Measurements from ENCODE around the gene CCND1. TPM values are rescaled to one million over a fixed set of nuclear protein-coding genes. Genes with fewer than 3 reads are reported as not detected.

CCND1 gene
- total and polyA plus RNA-seq, 9 of the 15 experiments (the other 6 are each of a cell fraction or from before 2014, with no cell fraction given), result 0.04 to 23.3 (median 3.8) TPM

GRCh38 chr11:69609351-69609750 is 31.6 kb upstream of the CCND1 start (continued):
- TF ChIP-seq ZNF23 (CRISPR knock-in tag; IDR thresholded peaks at IDR 0.05) (no peak), GABPB2 (CRISPR knock-in tag; conservative IDR thresholded peaks at IDR 0.05) (no peak)

DNA sequence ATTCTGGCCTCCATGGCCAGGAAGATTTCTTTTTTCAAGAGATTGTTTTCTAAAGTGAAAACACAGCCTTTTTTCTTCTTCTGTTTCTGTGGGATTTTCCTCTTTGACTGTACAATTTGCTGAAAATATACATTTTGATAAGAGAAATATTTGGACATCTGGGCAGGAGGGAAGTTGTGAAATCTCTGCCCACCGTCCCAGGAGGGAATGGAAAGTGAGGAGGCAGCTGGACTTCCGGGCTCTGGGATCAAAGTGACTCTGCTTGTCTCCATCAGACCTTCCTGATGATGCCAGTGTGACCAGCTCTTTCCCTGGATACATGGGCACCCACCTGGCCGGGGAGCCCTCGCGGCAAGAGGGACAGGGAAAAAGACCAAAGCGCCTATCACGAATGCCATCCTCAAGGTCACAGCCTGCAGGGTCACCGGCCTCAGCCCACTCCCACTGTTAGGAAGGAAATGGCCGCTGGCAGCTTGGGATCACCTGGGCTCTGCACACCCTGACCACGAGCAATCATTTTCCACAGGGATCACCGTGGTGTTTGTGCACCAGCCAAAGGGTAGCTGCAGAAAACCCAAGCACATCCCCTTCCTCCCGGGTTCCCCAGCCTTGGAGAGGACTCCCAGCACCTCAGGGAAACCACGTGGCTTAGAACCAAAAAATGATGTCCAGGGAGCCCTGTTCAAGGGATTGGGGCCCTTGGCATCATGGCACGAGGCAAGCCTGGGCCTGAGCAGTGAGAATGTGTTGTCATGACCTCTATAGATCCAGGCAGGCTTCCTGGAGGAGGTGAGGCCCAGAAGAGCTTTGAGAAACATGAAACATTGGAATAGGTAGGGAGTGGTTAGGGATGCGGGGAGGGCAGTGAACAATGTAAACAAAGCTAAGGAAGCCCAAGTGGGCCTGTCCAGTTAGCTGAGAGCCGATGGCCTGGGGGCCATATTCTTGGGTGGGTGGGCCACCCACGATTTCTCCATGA is 29.1 kb upstream of the CCND1 start:
- no peaks in the 10 kb centered on the region for H3K36me3 ChIP-seq (ENCODE audit: control insufficient read depth, insufficient read depth, low read length)
- H3K4me1 ChIP-seq (replicated peaks in 1 of 2; ENCODE audit: control insufficient read depth in 2 of 2, insufficient read depth in 2 of 2, low read length in 2 of 2), result no peaks in the 10 kb centered on the region
- no peaks in the 10 kb centered on the region for H3K79me2 ChIP-seq (ENCODE audit: control insufficient read depth, insufficient read depth, low read length)
- no TSS peak for BruUV-seq (replicated peaks)
- FAIRE-seq (no peak), ATAC-seq (no peak), DNase-seq (ENCODE audit: extremely low read depth in 1 of 4, low spot score in 3 of 4) (no peak)
- no peaks in the 10 kb centered on the region for H3K9me1 ChIP-seq (ENCODE audit: control insufficient read depth, insufficient read depth, low read length)
- H3K9ac ChIP-seq (ENCODE audit: insufficient read depth in 1 of 2, low read depth in 2 of 2, low read length in 2 of 2), result no peak overlapping the region
- POLR2A ChIA-PET, result no interaction called here
- 6% methylated on average over 17 of the region's 17 CpGs for WGBS (ENCODE audit: insufficient coverage, low coverage, missing lambda C conversion rate)
- H3K4me2 ChIP-seq (ENCODE audit: insufficient read depth, low read length), result no peak overlapping the region
- CTCF ChIA-PET (ENCODE audit: low intra/inter-chr PET ratio), result interaction anchor here (0.7 kb wide), 1 partner anchor 16 kb away, joined by 3 read pairs; no protein-coding TSS in a partner anchor
- no peaks in the 10 kb centered on the region for H4K20me1 ChIP-seq (replicated peaks; ENCODE audit: control insufficient read depth, insufficient read depth, low read length)
- no peak overlapping the region for H2AFZ ChIP-seq (ENCODE audit: low read depth, low read length)
- TF ChIP-seq ESRRA (IDR thresholded peaks at IDR 0.05; ENCODE audit: borderline replicate concordance, low read depth), result no peak
- TF ChIP-seq RBM25 (IDR thresholded peaks at IDR 0.05; ENCODE audit: low read depth, low read length, severe bottlenecking), result peak; percentile 60
- no peak for TF ChIP-seq ARID2 (IDR thresholded peaks at IDR 0.05)
- TF ChIP-seq ZFP36 (IDR thresholded peaks at IDR 0.05; ENCODE audit: low read depth, low read length, partially characterized antibody), result peak; percentile 93
- TF ChIP-seq AFF1 (IDR thresholded peaks at IDR 0.05; ENCODE audit: low read depth in 1 of 2, partially characterized antibody in 2 of 2), result no peak
- no peak for TF ChIP-seq MAFG (tag; conservative IDR thresholded peaks at IDR 0.05)
- no peak for TF ChIP-seq LCOR (CRISPR knock-in tag; IDR thresholded peaks at IDR 0.05)
- no peak for TF ChIP-seq RFX7 (CRISPR knock-in tag; IDR thresholded peaks at IDR 0.05)
- no peak overlapping the region for H3K4me3 ChIP-seq
- no peak overlapping the region for H3K27ac ChIP-seq (ENCODE audit: extremely low read depth, low read depth, low read length)
- in situ Hi-C loops (cut with MboI) (no loop called here), intact Hi-C loops (cut with micrococcal nuclease) (no loop called here)
- H3K27me3 ChIP-seq (ENCODE audit: control insufficient read depth in 2 of 2, insufficient read depth in 2 of 2, low read length in 2 of 2), result peaks cover 18 to 45% of the 10 kb centered on the region in 2 experiments; a peak in 4 of 5 replicates
- no peaks in the 10 kb centered on the region for H3K9me3 ChIP-seq (replicated peaks; ENCODE audit: control insufficient read depth, insufficient read depth, low read depth, low read length)
